Measurements from ENCODE around the gene PHF21A. TPM values are rescaled to one million over a fixed set of nuclear protein-coding genes. Genes with fewer than 3 reads are reported as not detected.
A peak's percentile ranks its signal among the peaks of the same experiment; 100 is the strongest.

PHF21A gene
- polyA plus RNA-seq, 1 donor (not counting 4 experiments of a cell fraction or from before 2014, with no cell fraction given) = 16.1 TPM

GRCh38 chr11:46107408-46107718 lies 13.9 kb downstream of the PHF21A start:
- TF ChIP-seq EZH2 (IDR thresholded peaks at IDR 0.05; ENCODE audit: low read length) = no peak
- TF ChIP-seq CTCF (optimal IDR thresholded peaks at IDR 0.05 in 1 of 3, IDR thresholded peaks at IDR 0.05 in 1 of 3, conservative IDR thresholded peaks at IDR 0.05 in 1 of 3; ENCODE audit: extremely low read depth in 1 of 3, insufficient read depth in 2 of 3, low read length in 3 of 3) = no peak
- H3K9ac ChIP-seq (ENCODE audit: control insufficient read depth, extremely low read depth, insufficient read depth, low read length) = no peak overlapping the region
- no peak overlapping the region for H3K4me2 ChIP-seq (ENCODE audit: control insufficient read depth, extremely low read depth, insufficient read depth, low read depth, low read length)
- H3K79me2 ChIP-seq (ENCODE audit: control insufficient read depth, insufficient read depth, low read length) = peaks cover 29% of the 10 kb centered on the region
- no peak for DNase-seq (ENCODE audit: low read depth, low spot score)
- no peaks in the 10 kb centered on the region for H3K9me1 ChIP-seq (ENCODE audit: control insufficient read depth, extremely low read depth, insufficient read depth, low read length)
- no peaks in the 10 kb centered on the region for H4K20me1 ChIP-seq (ENCODE audit: control insufficient read depth, extremely low read depth, insufficient read depth, low read length)
- no peaks in the 10 kb centered on the region for H3K27me3 ChIP-seq (ENCODE audit: control insufficient read depth, extremely low read depth, insufficient read depth, low read length)
- peaks cover 4% of the 10 kb centered on the region for H3K4me1 ChIP-seq (ENCODE audit: control insufficient read depth, extremely low read depth, insufficient read depth, low read length)
- FAIRE-seq = no peak
- no peaks in the 10 kb centered on the region for H3K36me3 ChIP-seq (ENCODE audit: control insufficient read depth in 2 of 2, extremely low read depth in 1 of 2, insufficient read depth in 2 of 2, low read length in 2 of 2)
- H3K4me3 ChIP-seq (ENCODE audit: control insufficient read depth in 2 of 3, extremely low read depth in 1 of 3, insufficient read depth in 2 of 3, low read depth in 1 of 3, low read length in 3 of 3) = no peak overlapping the region
- no peak overlapping the region for H3K27ac ChIP-seq (ENCODE audit: control insufficient read depth, insufficient read depth, low read length)
- H2AFZ ChIP-seq (ENCODE audit: control insufficient read depth, low read length) = no peak overlapping the region
- dilution Hi-C loops (cut with MboI; ENCODE audit: extremely low pct_ligation_motif_present, low sequenced_read_pairs) = no loop called here
- H3K9me3 ChIP-seq (ENCODE audit: control insufficient read depth, low read depth, low read length) = no peaks in the 10 kb centered on the region

GRCh38 chr11:46106530-46107407 lies 14.5 kb downstream of the PHF21A start:
- peaks cover 4% of the 10 kb centered on the region for H3K4me1 ChIP-seq (ENCODE audit: control insufficient read depth, extremely low read depth, insufficient read depth, low read length)
- H3K27ac ChIP-seq (ENCODE audit: control insufficient read depth, insufficient read depth, low read length) = no peak overlapping the region
- dilution Hi-C loops (cut with MboI; ENCODE audit: extremely low pct_ligation_motif_present, low sequenced_read_pairs) = no loop called here
- no peaks in the 10 kb centered on the region for H3K9me1 ChIP-seq (ENCODE audit: control insufficient read depth, extremely low read depth, insufficient read depth, low read length)
- no peak for DNase-seq (ENCODE audit: low read depth, low spot score)
- TF ChIP-seq EZH2 (IDR thresholded peaks at IDR 0.05; ENCODE audit: low read length) (no peak), CTCF (optimal IDR thresholded peaks at IDR 0.05 in 1 of 3, IDR thresholded peaks at IDR 0.05 in 1 of 3, conservative IDR thresholded peaks at IDR 0.05 in 1 of 3; ENCODE audit: extremely low read depth in 1 of 3, insufficient read depth in 2 of 3, low read length in 3 of 3) (no peak)
- H3K4me3 ChIP-seq (ENCODE audit: control insufficient read depth in 2 of 3, extremely low read depth in 1 of 3, insufficient read depth in 2 of 3, low read depth in 1 of 3, low read length in 3 of 3) = no peak overlapping the region
- H3K4me2 ChIP-seq (ENCODE audit: control insufficient read depth, extremely low read depth, insufficient read depth, low read depth, low read length) = no peak overlapping the region
- H3K9me3 ChIP-seq (ENCODE audit: control insufficient read depth, low read depth, low read length) = no peaks in the 10 kb centered on the region
- H3K79me2 ChIP-seq (ENCODE audit: control insufficient read depth, insufficient read depth, low read length) = peaks cover 24% of the 10 kb centered on the region
- no peaks in the 10 kb centered on the region for H3K36me3 ChIP-seq (ENCODE audit: control insufficient read depth in 2 of 2, extremely low read depth in 1 of 2, insufficient read depth in 2 of 2, low read length in 2 of 2)
- H3K27me3 ChIP-seq (ENCODE audit: control insufficient read depth, extremely low read depth, insufficient read depth, low read length) = no peaks in the 10 kb centered on the region
- FAIRE-seq = no peak
- H2AFZ ChIP-seq (ENCODE audit: control insufficient read depth, low read length) = peak overlapping the region; percentile 26
- no peaks in the 10 kb centered on the region for H4K20me1 ChIP-seq (ENCODE audit: control insufficient read depth, extremely low read depth, insufficient read depth, low read length)
- no peak overlapping the region for H3K9ac ChIP-seq (ENCODE audit: control insufficient read depth, extremely low read depth, insufficient read depth, low read length)

Measured in keratinocyte (primary cell).